H1 (cell line): ENCODE results near the gene USP6.
"Not testable (repeated sequence)": the region's sequence is repeated elsewhere in the genome, so short reads cannot be mapped to it uniquely, and the experiment has no call there.

Source experiments
- ASH2L ChIP-seq: fragments of 200-600, 300-600 bp; sonication (generic); IDR thresholded peaks from one replicate; pipeline ENCODE4 v1.7.1; 2017; ENCODE audit warnings: low read length
- ATF2 ChIP-seq: IDR thresholded peaks from 2 replicates; pipeline ENCODE4 v1.6.1; 2012; ENCODE audit warnings: low read length, inconsistent platforms
- CEBPB ChIP-seq: IDR thresholded peaks from 2 replicates; pipeline ENCODE4 v1.6.1; 2012; ENCODE audit warnings: low read depth, low read length
- CREB1 ChIP-seq: IDR thresholded peaks from 2 replicates; pipeline ENCODE4 v1.6.1; 2012; ENCODE audit warnings: inconsistent platforms
- EZH2 ChIP-seq: fragments of 200-600 bp; sonication (generic); IDR thresholded peaks from 2 replicates; pipeline ENCODE4 v1.7.1; 2012; ENCODE audit warnings: low read depth, mild to moderate bottlenecking, moderate library complexity, low read length, inconsistent platforms; ENCODE audit not compliant: severe bottlenecking
- KDM5A ChIP-seq: fragments of 200-600 bp; IDR thresholded peaks from 2 replicates; pipeline ENCODE4 v1.7.1; 2012; ENCODE audit warnings: mild to moderate bottlenecking, low read length, inconsistent platforms, mixed read lengths
- POLR2A ChIP-seq, 2 experiments: IDR thresholded peaks; 1 replicate in 1 of 2; 2 replicates in 1 of 2; pipeline ENCODE4 v1.6.1; 2011; ENCODE audit warnings: low read depth in 2 of 2, low read length in 2 of 2, mild to moderate bottlenecking in 2 of 2; ENCODE audit errors: control extremely low read depth in 1 of 2
- POLR2AphosphoS5 ChIP-seq: IDR thresholded peaks from 2 replicates; pipeline ENCODE4 v1.6.1; 2011; ENCODE audit warnings: low read depth, low read length
- RAD21 ChIP-seq, 2 experiments: IDR thresholded peaks in 1 of 2; conservative IDR thresholded peaks in 1 of 2; 2 replicates each; pipeline ENCODE4 v1.6.1; 2011; ENCODE audit warnings: low read depth in 2 of 2, low read length in 2 of 2, improper control_type of control experiment in 1 of 2, inconsistent platforms in 1 of 2, mild to moderate bottlenecking in 1 of 2, moderate library complexity in 1 of 2
- SP1 ChIP-seq: IDR thresholded peaks from 2 replicates; pipeline ENCODE4 v1.6.1; 2011; ENCODE audit warnings: low read depth, low read length
- SP2 ChIP-seq: IDR thresholded peaks from 2 replicates; pipeline ENCODE4 v1.6.1; 2012; ENCODE audit warnings: mild to moderate bottlenecking, low read length, inconsistent platforms
- SRF ChIP-seq: IDR thresholded peaks from 2 replicates; pipeline ENCODE4 v1.6.1; 2011; ENCODE audit warnings: mild to moderate bottlenecking, low read depth, low read length, moderate library complexity
- TF ChIP-seq, protein P1 (sequence below), 3 experiments: IDR thresholded peaks; 1 replicate in 2 of 3; 2 replicates in 1 of 3; pipeline versions ENCODE4 v1.5.1 to v1.6.1; 2011; ENCODE audit warnings: low read length in 3 of 3, mild to moderate bottlenecking in 3 of 3, inconsistent platforms in 2 of 3, low read depth in 1 of 3, moderate library complexity in 1 of 3; ENCODE audit not compliant: insufficient read depth in 1 of 3; ENCODE audit errors: control extremely low read depth in 1 of 3

GRCh38 chr17:5165791-5166564 is 50.1 kb downstream of the USP6 start:
- TF ChIP-seq POLR2AphosphoS5; POLR2A (IDR thresholded peaks at IDR 0.05; ENCODE audit: control extremely low read depth in 1 of 2, low read depth in 2 of 2, low read length in 2 of 2); CEBPB; EZH2; SP2; CREB1; ATF2; RAD21 (IDR thresholded peaks at IDR 0.05 in 1 of 2, conservative IDR thresholded peaks at IDR 0.05 in 1 of 2; ENCODE audit: low read depth in 2 of 2, low read length in 2 of 2); SP1; ASH2L; SRF; KDM5A: not testable (repeated sequence)
- TF ChIP-seq, protein P1, sequence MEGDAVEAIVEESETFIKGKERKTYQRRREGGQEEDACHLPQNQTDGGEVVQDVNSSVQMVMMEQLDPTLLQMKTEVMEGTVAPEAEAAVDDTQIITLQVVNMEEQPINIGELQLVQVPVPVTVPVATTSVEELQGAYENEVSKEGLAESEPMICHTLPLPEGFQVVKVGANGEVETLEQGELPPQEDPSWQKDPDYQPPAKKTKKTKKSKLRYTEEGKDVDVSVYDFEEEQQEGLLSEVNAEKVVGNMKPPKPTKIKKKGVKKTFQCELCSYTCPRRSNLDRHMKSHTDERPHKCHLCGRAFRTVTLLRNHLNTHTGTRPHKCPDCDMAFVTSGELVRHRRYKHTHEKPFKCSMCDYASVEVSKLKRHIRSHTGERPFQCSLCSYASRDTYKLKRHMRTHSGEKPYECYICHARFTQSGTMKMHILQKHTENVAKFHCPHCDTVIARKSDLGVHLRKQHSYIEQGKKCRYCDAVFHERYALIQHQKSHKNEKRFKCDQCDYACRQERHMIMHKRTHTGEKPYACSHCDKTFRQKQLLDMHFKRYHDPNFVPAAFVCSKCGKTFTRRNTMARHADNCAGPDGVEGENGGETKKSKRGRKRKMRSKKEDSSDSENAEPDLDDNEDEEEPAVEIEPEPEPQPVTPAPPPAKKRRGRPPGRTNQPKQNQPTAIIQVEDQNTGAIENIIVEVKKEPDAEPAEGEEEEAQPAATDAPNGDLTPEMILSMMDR (IDR thresholded peaks at IDR 0.05; ENCODE audit: control extremely low read depth in 1 of 3, insufficient read depth in 1 of 3, low read depth in 1 of 3, low read length in 3 of 3), result not testable (repeated sequence)
